GM12801 (cell line): ENCODE results near the gene NR0B2.

Source experiments
- CTCF ChIP-seq: IDR thresholded peaks from one replicate; pipeline ENCODE4 v1.5.1; 2011; ENCODE audit warnings: control low read depth; ENCODE audit not compliant: insufficient read length; ENCODE audit errors: extremely low read depth

Gene NR0B2

GRCh38 chr1:26923711-26924110 lies 9.9 kb upstream of the NR0B2 start:
- no peak for TF ChIP-seq CTCF

DNA sequence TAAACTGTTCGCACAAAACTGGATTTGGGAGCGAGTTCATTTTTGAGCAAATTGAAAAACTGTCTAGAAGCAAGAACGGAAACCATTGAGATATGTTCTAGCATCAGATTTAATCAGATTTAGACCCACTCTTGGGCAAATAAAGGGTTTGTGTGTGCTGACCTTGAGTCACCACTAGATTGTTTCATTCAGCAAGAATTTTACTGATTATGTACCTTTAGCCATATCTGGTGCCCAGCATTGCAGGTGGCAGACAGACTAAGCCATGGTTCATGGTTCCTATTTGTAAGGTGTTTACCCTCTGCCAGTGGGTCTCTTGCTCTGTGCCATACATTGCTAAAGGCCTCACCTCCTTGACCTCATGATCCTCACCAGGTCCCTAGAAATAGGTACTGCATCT lies 9.1 kb upstream of the NR0B2 start:
- TF ChIP-seq CTCF = no peak

DNA sequence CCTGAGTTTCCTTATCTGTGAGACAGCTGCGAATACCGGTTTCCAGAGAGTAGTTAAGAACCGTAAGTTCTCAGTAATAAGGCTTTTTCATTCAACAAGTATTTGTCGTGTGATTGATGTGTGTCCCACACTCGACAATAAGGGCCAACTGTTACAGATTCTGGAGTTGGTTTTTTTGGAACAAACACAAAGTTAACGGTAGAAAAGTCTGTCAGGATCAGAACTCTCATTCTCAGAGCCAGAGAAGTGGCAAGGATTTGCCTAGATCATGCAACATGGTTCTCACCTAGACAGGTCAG lies 8.6 kb upstream of the NR0B2 start:
- TF ChIP-seq CTCF = no peak

DNA sequence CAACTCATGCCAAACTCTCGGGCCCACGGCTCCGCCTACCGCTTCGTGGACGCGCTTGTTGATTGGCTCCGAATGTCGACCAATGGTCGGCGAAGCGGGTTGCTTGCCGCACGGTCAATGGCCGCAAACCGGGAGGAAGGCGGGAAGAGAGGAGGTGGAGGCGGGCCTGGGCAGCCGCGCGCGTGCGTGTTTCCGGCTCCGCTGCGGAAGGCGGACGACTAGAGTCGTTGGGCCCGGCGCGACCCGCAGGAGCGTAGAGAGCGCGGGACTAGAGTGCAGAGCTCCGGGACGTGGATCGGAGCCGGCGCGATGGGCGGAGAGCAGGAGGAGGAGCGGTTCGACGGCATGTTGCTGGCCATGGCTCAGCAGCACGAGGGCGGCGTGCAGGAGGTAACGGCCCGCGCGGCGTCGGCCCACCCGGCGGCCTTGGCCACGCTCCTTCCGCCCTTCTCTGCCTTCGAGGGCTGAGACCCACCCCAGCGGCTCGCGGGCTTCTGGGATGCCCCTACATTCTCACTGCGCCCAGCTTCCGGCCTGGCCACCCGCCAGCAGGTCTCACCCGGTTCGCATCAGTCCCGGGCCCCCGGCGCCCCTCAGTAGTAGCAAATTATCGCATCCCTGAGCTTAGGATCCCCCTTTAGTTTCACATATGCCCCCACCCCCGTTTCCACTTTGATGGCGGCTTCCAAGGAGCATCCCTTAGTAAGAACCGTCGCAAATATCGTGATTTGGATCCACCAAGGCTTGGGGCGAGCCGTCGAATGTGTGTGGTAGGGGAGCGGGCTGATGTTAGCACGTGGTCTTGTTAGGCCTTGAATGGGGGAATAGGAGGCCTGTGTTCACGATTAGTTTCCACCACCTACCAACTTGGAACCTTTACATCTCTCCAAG lies 8.0 kb upstream of the NR0B2 start, which contains the start of gene NUDC:
NUDC (plus strand) TSS at position 204 of the 891 bp plus-strand sequence; CDS start at position 310, 106 bp downstream.
- TF ChIP-seq CTCF = no peak

- TF ChIP-seq CTCF = no peak
Measured at GRCh38 chr1:26921126-26921539, 7.4 kb upstream of the NR0B2 start.

- TF ChIP-seq CTCF = no peak
Measured at GRCh38 chr1:26915204-26915842, 1.5 kb upstream of the NR0B2 start.

DNA sequence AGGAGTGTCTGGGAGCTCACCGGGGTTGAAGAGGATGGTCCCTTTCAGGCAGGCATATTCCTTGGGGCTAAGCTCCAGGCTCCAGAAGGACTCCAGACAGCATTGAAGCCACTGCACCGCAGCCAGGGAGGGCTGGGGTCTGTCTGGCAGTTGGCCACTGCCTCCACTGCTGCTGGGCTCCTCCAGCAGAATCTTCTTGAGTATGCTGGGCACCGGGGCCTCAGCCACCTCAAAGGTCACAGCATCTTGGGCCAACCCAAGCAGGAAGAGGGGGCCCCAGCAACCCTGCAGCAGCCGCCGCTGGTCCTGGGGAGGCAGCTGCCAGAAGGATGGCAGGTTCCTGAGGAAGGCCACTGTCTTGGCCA lies 404 bp downstream of the NR0B2 start:
- no peak for TF ChIP-seq CTCF
